SU-DHL-6 (cell line): ENCODE results near the gene HMGCL.

Experiments used
- H2AFZ ChIP-seq: fragments of 200-600 bp; sonication (generic); 2 replicates; pipeline ENCODE4 v1.6.1; 2014; ENCODE audit warnings: low read depth, mild to moderate bottlenecking, moderate library complexity, mixed read lengths, antibody characterized with exemption, low read length; ENCODE audit not compliant: severe bottlenecking
- H3F3A ChIP-seq: fragments of 200-600 bp; shearing (Covaris generic); 2 replicates; pipeline ENCODE4 v1.6.0; 2016; ENCODE audit warnings: antibody characterized with exemption, mild to moderate bottlenecking; ENCODE audit not compliant: insufficient read depth
- H3K27ac ChIP-seq: fragments of 200-600 bp; sonication (generic); 2 replicates; pipeline ENCODE4 v1.5.1; 2016; ENCODE audit warnings: low read depth, mild to moderate bottlenecking, low read length, moderate library complexity, mixed read lengths
- H3K27me3 ChIP-seq: fragments of 200-600 bp; sonication (generic), shearing (Covaris generic); 2 replicates; pipeline ENCODE4 v1.6.0; 2014; ENCODE audit warnings: mild to moderate bottlenecking, low read length
- H3K36me3 ChIP-seq: fragments of 200-600 bp; sonication (generic); 2 replicates; pipeline ENCODE4 v1.6.1; 2014; ENCODE audit warnings: mild to moderate bottlenecking, low read length, mixed read lengths
- H3K4me2 ChIP-seq: fragments of 300-600, 200-600 bp; shearing (Covaris generic), sonication (generic); 2 replicates; pipeline ENCODE4 v1.6.0; 2014; ENCODE audit warnings: low read length, low read depth, mild to moderate bottlenecking; ENCODE audit not compliant: poor library complexity, severe bottlenecking
- H3K4me3 ChIP-seq: fragments of 200-600 bp; sonication (generic); 2 replicates; pipeline ENCODE4 v1.5.1; 2014; ENCODE audit warnings: antibody characterized with exemption, low read length, mild to moderate bottlenecking, mixed read lengths; ENCODE audit not compliant: insufficient read depth, poor library complexity, severe bottlenecking
- H3K79me2 ChIP-seq: fragments of 200-600 bp; sonication (generic); 2 replicates; pipeline ENCODE4 v1.6.1; 2014; ENCODE audit warnings: mild to moderate bottlenecking, low read length, moderate library complexity; ENCODE audit not compliant: insufficient read depth
- H3K9ac ChIP-seq: fragments of 200-600 bp; sonication (generic); 2 replicates; pipeline ENCODE4 v1.7.0; 2014; ENCODE audit warnings: mild to moderate bottlenecking, low read length
- H3K9me2 ChIP-seq: fragments of 200-600 bp; sonication (generic); replicated peaks from 2 replicates; pipeline ENCODE4 v1.6.1; 2014; ENCODE audit warnings: low read length; ENCODE audit not compliant: insufficient read depth
- H3K9me3 ChIP-seq: fragments of 200-600 bp; sonication (generic); 2 replicates; pipeline ENCODE4 v1.6.1; 2014; ENCODE audit warnings: low read length, mixed read lengths; ENCODE audit not compliant: insufficient read depth
- H4K20me1 ChIP-seq: fragments of 200-600 bp; sonication (generic); 2 replicates; pipeline ENCODE4 v1.6.1; 2014; ENCODE audit warnings: low read depth, mild to moderate bottlenecking, antibody characterized with exemption, low read length, moderate library complexity, mixed read lengths
- CTCF ChIP-seq: fragments of 200-600 bp; sonication (generic); IDR thresholded peaks from one replicate; pipeline ENCODE4 v1.5.1; 2017; ENCODE audit warnings: antibody characterized with exemption, mild to moderate bottlenecking, low read length, moderate library complexity; ENCODE audit not compliant: insufficient read depth, poor library complexity, severe bottlenecking
- EZH2phosphoT487 ChIP-seq: fragments of 200-600 bp; sonication (generic), shearing (Covaris generic); conservative IDR thresholded peaks from 2 replicates; pipeline ENCODE4 v1.6.1; 2018; ENCODE audit warnings: mild to moderate bottlenecking, antibody characterized with exemption, low read length, moderate library complexity, mixed read lengths

Gene HMGCL

GRCh38 chr1:23817633-23818032 lies 7.6 kb downstream of the HMGCL start:
- Histone ChIP-seq H3K27me3 (no peaks in the 10 kb centered on the region), H3K36me3 (no peaks in the 10 kb centered on the region), H3K9me3 (no peaks in the 10 kb centered on the region), H3K27ac (no peak overlapping the region), H3K4me3 (no peak overlapping the region), H2AFZ (no peak overlapping the region), H3K4me2 (no peak overlapping the region), H3F3A (no peaks in the 10 kb centered on the region), H3K9me2 (no peaks in the 10 kb centered on the region), H4K20me1 (no peaks in the 10 kb centered on the region), H3K9ac (no peak overlapping the region), H3K79me2 (no peaks in the 10 kb centered on the region)
- TF ChIP-seq CTCF = no peak
- TF ChIP-seq EZH2phosphoT487 = no peak

GRCh38 chr1:23816906-23817305 lies 8.3 kb downstream of the HMGCL start:
- H3F3A ChIP-seq = no peaks in the 10 kb centered on the region

GRCh38 chr1:23816361-23816760 lies 8.9 kb downstream of the HMGCL start:
- H3K79me2 ChIP-seq = no peaks in the 10 kb centered on the region
- H4K20me1 ChIP-seq = no peaks in the 10 kb centered on the region
- no peaks in the 10 kb centered on the region for H3K9me2 ChIP-seq
- H3K9ac ChIP-seq = no peak overlapping the region
- no peak overlapping the region for H2AFZ ChIP-seq
- no peak for TF ChIP-seq CTCF
- no peak for TF ChIP-seq EZH2phosphoT487
- no peak overlapping the region for H3K4me3 ChIP-seq
- no peaks in the 10 kb centered on the region for H3K36me3 ChIP-seq
- H3K4me2 ChIP-seq = no peak overlapping the region
- no peak overlapping the region for H3K27ac ChIP-seq
- no peaks in the 10 kb centered on the region for H3F3A ChIP-seq
- H3K27me3 ChIP-seq = no peaks in the 10 kb centered on the region
- H3K9me3 ChIP-seq = no peaks in the 10 kb centered on the region

More at GRCh38 chr1:23816906-23817305, 8.3 kb downstream of the HMGCL start:
- no peaks in the 10 kb centered on the region for H4K20me1 ChIP-seq
- H3K27me3 ChIP-seq = no peaks in the 10 kb centered on the region
- no peak overlapping the region for H3K27ac ChIP-seq
- H3K36me3 ChIP-seq = no peaks in the 10 kb centered on the region
- H2AFZ ChIP-seq = no peak overlapping the region
- TF ChIP-seq CTCF = no peak
- TF ChIP-seq EZH2phosphoT487 = no peak
- no peaks in the 10 kb centered on the region for H3K79me2 ChIP-seq
- H3K4me2 ChIP-seq = no peak overlapping the region
- no peaks in the 10 kb centered on the region for H3K9me2 ChIP-seq
- H3K4me3 ChIP-seq = no peak overlapping the region
- no peaks in the 10 kb centered on the region for H3K9me3 ChIP-seq
- H3K9ac ChIP-seq = no peak overlapping the region
